Panc1 (cell line): ENCODE results near the gene THEM4.

Source experiments
- POLR2AphosphoS5 ChIP-seq: IDR thresholded peaks from 2 replicates; pipeline ENCODE4 v1.6.1; 2012; ENCODE audit warnings: mild to moderate bottlenecking, low read depth, low read length, moderate library complexity
- SIN3A ChIP-seq: IDR thresholded peaks from 2 replicates; pipeline ENCODE4 v1.6.1; 2012; ENCODE audit warnings: low read depth, mild to moderate bottlenecking, low read length, moderate library complexity, borderline replicate concordance; ENCODE audit not compliant: insufficient read depth
- TCF7L2 ChIP-seq: IDR thresholded peaks from 2 replicates; pipeline ENCODE4 v1.6.1; 2011; ENCODE audit warnings: mild to moderate bottlenecking, low read depth, low read length, inconsistent platforms
- TF ChIP-seq, protein P1 (sequence below): fragments of 450-650 bp; IDR thresholded peaks from 2 replicates; pipeline ENCODE4 v1.5.1; 2017; ENCODE audit warnings: mild to moderate bottlenecking
- TF ChIP-seq, protein P2 (sequence below), 2 experiments: IDR thresholded peaks; 2 replicates each; pipeline ENCODE4 v1.6.1; 2011 to 2012; ENCODE audit warnings: low read depth in 2 of 2, control low read depth in 1 of 2, low read length in 1 of 2, mild to moderate bottlenecking in 1 of 2, moderate library complexity in 1 of 2; ENCODE audit not compliant: insufficient read depth in 1 of 2

- TF ChIP-seq, protein P1, sequence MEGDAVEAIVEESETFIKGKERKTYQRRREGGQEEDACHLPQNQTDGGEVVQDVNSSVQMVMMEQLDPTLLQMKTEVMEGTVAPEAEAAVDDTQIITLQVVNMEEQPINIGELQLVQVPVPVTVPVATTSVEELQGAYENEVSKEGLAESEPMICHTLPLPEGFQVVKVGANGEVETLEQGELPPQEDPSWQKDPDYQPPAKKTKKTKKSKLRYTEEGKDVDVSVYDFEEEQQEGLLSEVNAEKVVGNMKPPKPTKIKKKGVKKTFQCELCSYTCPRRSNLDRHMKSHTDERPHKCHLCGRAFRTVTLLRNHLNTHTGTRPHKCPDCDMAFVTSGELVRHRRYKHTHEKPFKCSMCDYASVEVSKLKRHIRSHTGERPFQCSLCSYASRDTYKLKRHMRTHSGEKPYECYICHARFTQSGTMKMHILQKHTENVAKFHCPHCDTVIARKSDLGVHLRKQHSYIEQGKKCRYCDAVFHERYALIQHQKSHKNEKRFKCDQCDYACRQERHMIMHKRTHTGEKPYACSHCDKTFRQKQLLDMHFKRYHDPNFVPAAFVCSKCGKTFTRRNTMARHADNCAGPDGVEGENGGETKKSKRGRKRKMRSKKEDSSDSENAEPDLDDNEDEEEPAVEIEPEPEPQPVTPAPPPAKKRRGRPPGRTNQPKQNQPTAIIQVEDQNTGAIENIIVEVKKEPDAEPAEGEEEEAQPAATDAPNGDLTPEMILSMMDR, result no peak
- no peak for TF ChIP-seq SIN3A
- TF ChIP-seq POLR2AphosphoS5, result no peak
- TF ChIP-seq, protein P2, sequence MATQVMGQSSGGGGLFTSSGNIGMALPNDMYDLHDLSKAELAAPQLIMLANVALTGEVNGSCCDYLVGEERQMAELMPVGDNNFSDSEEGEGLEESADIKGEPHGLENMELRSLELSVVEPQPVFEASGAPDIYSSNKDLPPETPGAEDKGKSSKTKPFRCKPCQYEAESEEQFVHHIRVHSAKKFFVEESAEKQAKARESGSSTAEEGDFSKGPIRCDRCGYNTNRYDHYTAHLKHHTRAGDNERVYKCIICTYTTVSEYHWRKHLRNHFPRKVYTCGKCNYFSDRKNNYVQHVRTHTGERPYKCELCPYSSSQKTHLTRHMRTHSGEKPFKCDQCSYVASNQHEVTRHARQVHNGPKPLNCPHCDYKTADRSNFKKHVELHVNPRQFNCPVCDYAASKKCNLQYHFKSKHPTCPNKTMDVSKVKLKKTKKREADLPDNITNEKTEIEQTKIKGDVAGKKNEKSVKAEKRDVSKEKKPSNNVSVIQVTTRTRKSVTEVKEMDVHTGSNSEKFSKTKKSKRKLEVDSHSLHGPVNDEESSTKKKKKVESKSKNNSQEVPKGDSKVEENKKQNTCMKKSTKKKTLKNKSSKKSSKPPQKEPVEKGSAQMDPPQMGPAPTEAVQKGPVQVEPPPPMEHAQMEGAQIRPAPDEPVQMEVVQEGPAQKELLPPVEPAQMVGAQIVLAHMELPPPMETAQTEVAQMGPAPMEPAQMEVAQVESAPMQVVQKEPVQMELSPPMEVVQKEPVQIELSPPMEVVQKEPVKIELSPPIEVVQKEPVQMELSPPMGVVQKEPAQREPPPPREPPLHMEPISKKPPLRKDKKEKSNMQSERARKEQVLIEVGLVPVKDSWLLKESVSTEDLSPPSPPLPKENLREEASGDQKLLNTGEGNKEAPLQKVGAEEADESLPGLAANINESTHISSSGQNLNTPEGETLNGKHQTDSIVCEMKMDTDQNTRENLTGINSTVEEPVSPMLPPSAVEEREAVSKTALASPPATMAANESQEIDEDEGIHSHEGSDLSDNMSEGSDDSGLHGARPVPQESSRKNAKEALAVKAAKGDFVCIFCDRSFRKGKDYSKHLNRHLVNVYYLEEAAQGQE (IDR thresholded peaks at IDR 0.05; ENCODE audit: insufficient read depth in 1 of 2, low read depth in 2 of 2, low read length in 1 of 2), result no peak
- TF ChIP-seq TCF7L2, result no peak
Measured at GRCh38 chr1:151944857-151945575, 35.7 kb upstream of the THEM4 start.
